GM18517 (cell line): ENCODE measurements around the gene MRGPRD.

ENCODE experiments used
- ATAC-seq: cut with Tn5 transposase; IDR thresholded peaks from one replicate; pipeline ENCODE4 v1.9.1; 2021; ENCODE audit warnings: mild to moderate bottlenecking, moderate library complexity; ENCODE audit not compliant: unreplicated experiment

Gene MRGPRD

DNA sequence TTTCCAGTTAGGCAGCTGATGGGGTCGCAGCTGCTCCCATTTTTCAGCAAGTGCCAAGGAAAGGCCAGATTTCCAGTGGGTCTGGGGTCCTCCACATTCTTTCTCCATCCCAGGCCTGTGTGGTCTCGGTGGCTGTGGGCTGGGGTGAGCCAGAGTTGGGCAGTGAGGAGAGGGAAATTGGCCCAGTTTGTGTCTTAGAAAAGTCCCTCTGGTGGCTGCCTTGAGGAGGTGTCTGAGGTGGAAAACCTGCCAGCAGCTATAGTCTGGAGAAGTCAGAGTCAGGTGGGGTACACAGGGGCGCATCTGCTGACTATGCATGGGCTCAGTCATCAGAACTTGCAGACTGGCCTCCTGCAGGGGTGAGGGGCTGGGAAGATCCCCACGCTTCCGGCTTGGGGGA, 30.5 kb downstream of the MRGPRD start:
- ATAC-seq: no peak

DNA sequence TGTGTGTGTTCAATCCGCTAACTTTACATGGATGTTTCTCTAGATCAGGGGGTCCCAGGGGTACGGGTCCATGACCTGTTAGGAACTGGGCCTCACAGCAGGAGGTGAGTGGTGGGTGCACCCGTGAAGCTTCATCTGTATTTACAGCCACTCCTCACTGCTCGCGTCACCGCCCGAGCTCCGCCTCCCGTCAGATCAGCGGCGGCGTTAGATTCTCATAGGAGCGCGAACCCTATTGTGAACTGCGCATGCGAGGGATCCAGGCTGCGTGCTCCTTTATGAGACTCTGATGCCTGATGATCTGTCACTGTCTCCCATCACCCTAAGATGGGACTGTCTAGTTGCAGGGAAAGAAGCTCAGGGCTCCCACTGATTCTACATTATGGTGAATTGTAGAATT, 31.9 kb downstream of the MRGPRD start:
- no peak for ATAC-seq

DNA sequence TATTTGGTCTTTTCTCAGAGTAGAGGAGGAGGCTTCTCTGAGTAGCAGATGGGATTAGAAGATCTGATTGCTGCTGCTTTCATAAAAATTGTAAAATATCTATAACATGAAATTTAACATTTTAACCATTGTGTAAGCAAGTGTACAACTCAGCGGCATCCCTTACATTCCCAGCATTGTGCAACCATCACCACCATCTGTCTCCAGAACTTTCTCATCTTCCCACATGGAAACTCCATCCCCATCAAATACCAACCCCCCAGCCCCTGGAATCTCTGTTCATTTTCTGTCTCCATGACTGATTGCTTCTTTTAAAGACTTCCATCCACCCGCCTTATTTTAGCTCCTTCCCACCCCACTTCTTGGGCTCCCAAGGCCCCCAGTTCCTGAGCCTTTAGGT, 32.3 kb downstream of the MRGPRD start:
- no peak for ATAC-seq

DNA sequence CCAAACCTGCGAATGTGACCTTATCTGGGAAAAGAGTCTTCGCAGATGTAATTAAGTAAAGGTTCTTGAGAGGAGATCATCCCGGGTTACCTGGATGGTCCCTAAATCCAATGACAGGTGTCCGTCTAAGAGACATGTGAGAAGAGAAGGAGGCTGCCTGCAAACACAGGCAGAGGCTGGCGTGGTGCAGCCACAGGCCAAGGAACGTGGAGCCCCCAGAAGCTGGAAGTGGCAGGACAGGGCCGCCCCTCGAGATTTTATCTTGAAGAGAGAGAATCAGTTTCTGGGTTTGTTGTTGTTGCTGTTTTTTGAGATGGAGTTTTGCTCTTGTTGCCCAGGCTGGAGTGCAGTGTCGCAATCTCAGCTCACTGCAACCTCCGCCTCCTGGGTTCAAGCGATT, 33.6 kb downstream of the MRGPRD start:
- ATAC-seq: no peak

DNA sequence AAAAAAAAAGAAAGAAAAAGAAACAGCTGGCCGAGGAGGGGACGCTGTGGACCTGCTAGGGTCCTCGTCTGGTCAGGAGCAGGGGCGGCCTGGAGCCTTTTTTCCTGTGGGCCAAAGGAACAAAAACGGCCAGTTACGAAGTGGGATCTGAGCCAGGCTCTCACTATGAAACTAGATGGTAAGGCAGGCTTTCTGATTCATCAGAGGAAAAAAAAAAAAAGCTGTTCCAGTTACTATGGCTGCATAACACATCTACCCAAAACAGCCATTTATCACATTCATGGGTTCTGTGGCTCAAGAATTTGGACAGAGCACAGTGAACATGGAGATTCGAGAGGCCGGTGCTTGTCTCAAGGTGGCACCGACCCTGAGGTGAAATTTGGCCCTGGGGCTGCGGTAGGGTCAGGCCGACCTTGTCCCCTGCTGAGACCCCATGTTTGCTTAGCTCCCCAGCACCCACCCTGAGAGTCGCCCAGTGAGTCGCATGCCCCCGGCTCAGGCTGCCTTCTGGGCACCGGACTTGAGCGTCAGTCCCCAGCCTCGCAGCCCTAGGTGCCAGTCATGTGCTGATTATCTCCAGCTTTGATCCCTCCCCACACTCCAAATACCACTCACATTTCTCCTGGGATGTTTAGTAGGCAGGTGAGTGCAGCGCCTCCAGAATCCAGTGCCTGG, 34.2 kb downstream of the MRGPRD start:
- no peak for ATAC-seq

DNA sequence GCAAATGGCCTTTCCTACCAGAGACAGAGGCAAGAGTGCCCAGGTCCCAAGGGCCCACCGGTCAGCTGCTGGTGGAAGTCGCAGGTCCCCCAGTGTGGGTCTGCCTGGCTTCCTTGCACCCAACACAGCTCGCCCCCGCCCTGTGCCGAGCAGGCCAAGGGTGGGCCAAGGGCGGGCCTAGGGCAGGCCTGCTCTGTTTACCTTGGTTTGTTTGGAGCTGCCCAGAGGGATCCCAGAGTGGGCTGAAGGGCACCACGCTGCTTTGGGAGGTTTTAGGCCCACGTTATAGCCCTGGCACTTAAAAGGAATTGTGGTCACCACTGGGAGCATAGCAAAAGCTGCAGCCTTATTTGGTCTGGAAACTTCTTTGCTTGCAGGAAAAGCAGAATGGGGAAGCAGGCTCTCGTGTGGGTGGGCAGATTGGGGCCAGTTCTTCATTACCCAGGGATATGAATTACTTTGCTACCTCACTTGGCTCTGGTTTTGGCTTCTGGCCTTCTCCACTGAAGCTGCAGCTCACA, 38.0 kb downstream of the MRGPRD start:
- ATAC-seq: no peak

DNA sequence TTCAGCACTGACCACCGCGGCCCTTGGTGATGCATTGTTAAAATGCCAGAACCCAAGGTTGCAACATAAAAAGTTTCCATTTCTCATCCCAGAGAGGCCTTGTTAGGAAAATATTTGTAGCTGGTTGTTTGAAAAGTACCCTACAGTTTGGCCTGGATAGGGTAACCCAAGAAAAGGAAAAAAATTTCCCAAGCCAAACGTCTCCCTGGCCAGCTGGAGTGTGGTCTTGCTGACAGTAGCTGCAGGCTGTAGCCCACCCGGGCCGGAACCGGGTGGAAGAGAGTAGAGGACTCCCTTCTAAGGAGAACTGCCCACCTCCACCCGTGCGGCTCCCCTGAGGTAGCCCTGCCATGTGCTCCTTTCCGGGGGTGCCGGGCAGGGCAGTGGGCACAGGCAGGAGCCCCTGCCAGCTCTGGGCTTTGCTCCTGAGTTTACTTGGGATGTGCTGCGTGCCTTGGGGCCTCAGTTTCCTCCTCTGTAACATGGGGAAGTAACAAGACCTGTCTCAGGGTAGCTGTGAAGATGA, 38.6 kb downstream of the MRGPRD start:
- ATAC-seq: no peak

DNA sequence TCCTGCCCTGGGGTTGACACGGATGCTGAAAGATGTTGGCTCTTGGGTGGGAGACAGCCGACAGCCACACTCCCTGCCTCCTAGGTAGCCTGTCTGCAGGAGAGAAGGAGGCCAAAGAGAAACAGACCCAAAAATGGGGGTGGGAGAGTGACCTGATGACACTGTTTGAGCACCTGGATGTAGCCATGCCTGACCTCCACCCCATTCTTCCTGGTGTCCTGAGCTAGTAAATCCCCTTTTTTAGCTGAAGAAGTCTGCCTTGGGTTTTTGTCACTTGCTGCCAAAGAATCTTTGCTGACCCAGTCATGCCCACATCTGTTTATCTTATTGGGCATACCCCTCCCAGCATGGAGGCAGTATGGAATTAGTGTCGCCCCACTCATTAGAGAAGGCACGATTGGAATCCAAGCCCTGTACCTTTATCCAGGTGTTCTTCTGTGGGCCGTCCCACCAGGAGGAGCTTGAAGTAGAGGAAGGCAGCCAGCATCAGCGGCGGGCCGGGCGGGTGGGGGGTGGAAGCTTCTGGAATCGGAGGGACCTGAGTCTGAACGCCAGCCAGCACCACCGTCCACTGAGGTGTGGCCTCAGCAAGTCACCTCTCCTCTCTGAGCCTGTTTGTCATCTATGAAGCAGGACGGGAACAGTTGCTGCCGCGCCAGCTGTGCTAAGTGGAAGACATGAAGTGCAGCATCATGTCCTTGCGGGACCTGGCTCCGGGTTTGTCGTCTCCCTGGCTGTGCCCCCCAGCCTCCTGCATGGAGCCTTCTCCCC, 39.3 kb downstream of the MRGPRD start:
- no peak for ATAC-seq

DNA sequence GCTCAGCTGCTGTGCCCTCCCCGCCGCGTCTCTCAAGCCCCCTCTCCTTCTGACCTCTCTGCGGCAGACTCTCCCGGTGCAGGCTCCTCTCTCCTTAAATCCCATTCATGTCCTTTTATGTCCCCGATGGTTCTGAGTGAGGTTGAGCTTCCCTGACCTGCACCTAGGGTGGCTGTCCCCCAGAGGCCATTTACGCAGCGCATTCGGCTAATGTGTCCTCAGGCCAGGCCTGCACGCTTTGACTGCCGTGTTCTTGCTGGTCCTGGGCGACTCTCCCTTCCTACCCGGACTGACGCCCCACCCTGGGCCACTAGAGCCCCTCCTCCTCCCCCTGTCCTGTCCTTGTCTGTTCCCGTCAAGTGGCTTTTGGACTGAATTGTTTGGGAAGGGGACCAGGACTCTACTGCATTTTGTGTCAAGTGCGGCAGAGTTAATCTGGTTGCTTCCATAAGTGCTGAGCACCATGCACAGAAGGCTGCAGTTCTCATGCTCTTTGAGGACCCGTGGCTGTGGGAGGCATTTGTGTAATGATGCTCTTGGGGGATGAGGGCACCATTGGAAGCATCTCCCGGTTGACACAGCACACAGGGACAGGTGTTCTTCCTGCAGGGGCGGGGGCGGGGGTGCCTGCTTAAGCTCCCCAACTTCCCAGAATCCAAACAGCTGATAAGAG, 40.0 kb downstream of the MRGPRD start:
- ATAC-seq: no peak

DNA sequence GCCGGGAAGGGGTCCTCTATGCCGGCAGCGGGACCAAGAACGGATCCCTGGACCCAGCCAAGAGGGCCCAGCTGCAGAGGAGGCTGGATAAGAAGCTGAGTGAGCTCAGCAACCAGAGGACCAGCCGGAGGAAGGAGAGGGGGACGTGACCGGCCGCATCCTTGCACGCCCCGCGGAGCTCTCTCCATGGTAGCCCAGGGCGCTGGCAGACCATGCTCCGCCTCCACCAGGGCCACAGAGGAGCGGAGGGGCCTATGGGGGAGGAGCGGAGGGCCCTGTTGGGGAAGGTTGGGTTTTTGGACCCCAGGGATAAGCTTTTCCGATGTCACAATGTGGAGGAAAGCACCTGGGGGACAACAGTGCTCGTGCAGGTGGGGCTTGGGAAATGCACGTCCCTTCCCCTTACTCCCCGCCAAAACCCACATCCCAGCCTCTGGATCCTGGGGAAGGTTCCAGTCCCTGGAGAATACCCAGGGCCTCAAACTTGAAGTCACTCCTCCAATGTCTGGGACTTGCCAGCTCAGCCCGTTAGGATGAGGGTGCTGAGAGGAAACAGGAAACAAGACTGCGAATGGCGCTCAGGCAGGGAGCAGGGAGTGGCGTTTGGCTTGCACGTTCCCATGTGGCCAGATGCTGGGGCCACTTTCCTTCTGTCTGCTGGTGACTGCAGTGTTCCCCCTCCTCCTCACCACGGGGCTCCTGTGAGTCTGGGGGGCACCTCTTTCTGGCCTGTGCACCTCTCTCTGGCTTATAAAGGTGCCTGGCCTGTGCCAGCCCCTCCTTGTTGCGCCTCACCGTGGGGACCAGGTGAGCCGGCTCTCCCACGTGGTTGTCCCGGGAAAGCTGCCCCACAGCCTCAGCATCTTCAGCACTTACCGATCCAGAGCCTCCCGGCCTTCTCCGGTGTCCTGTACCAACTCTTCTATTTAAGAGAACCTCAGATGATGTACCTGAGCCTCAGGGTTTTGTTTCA, 40.9 kb downstream of the MRGPRD start:
- no peak for ATAC-seq

DNA sequence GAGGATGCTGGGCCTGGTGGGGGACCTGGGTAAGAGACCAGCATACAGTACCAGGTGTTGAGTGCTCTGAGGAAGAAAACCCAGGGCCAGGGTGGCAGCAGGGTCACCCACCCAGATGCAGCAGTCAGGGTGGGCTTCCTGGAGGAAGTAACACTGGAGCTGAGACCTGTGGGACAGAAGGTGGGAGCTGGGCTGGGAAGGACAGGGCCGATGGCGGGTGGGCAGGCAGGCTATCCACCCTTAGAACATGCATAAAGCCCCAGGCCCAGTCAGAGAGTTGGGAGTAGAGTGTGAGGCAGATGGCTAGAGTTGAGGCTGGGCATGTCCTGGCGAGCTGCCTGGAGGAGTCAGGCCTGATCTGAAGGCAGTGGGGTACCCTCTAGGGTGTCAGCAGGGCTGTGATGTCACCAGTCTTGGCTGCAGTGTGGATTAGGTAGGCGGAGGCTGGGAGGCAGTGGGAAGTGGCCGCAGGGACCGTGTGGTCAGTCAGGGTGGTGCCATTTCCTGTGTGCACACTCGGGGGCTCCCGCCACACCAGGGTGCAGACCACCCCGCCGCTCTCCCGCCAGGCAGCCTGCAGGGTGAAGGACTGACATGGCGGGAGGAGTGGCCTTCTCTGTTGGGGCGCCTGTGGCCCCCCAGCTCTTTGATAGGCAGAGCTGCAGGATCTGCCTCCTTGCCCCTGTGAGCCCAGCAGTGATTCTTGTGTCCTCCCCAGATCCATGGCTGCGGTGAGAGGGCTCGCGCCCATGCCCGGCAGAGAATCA, 41.8 kb downstream of the MRGPRD start:
- no peak for ATAC-seq

DNA sequence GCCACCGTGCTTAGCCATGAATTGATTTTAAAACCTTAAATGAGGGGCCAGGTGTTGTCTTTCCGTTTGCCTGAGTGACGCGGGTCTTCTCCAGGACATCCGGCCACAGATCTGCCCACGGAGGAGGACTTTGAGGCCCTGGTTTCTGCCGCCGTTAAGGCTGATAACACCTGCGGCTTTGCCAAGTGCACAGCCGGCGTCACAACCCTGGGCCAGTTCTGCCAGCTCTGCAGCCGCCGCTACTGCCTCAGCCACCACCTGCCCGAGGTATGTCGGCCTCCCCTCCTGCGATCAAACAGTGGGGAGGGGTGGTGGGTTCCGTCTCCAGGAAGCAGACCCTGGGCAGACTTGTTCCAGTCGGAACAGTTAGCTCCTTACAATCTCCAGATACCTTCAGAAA, 42.7 kb downstream of the MRGPRD start:
- ATAC-seq: no peak

DNA sequence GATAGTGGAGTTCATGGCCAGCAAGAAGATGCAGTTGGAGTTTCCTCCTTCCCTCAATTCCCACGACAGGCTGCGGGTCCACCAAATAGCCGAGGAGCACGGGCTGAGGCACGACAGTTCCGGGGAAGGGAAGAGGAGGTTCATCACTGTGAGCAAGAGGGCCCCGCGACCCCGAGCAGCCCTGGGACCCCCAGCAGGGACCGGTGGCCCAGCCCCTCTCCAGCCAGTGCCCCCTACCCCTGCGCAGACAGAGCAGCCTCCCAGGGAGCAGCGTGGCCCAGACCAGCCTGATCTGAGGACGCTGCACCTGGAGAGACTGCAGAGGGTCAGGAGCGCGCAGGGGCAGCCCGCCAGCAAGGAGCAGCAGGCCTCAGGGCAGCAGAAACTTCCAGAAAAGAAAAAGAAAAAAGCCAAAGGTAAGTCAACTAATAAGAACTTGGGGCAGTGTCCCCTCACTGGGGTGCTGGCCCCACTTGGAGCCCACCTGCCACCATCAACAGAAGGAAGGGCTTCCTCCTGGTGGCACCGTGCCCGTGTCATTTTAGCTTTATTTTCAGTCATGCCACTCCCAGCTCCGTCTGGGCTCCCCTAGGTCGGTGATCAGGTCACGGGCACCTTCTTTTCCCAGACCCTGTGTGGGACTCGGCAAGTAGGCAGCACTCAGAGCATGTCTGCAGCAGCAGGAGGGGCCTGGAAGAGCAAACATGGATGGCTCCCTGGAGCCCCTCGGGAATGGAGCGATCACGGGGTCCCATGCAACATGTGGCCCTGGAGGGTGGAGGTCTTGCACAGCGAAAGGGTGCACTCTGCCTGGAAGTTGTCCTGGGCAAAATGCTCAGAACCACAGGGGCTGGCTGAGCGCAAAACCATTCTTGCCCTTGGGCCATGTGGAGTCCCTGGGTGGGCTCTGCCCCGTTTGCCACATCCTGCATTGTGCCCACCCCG, 43.8 kb downstream of the MRGPRD start:
- no peak for ATAC-seq

DNA sequence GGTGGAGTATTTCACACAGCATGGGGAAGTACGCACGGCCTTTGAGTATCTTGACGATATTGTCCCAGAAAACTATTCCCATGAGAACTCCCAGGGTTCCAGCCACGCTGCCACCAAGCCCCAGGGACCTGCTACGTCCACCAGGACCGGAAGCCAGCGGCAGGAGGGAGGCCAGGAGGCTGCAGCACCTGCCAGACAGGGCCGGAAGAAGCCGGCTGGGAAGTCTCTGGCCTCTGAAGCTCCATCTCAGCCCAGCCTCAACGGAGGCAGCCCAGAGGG, 44.5 kb downstream of the MRGPRD start:
- ATAC-seq: no peak

DNA sequence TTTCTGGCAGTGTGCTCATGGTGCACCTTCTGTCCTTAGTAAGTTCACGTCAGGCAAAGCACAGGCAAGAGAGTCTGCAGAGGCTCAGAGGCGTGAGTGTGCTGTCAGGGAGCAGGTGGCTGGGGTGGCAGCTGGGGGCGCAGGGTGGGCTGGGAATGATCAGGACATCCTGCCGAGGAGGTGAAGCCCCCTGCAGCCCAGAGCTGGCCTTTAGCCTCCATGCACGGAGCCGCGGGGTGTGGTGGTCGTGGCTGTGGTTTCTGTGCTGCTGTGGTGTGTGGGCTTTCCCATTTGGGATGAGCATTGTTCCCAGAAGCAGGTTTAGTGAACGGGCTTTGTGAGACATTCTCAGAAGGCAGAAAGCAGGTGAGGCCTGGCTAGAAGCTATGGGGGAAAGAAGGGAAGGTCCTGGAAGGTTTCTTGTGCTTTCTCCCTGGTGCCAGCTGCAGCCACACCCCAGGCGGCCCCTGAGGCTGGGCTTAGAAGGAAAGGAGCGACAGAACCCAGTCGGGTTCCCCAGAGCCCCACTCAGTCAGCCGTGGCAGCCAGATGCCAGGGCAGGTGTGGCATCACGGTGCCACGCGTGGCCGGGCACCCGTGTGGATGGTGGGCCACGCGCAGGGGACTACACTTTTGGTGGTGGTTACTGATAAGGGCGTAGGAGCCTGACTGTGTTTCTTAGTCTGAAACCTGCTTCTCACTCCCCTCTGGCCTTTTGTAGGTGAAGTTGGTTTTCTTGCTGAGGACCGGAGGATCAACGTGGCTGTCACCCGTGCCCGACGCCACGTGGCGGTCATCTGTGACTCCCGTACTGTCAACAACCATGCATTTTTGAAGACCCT, 45.0 kb downstream of the MRGPRD start:
- ATAC-seq: no peak

DNA sequence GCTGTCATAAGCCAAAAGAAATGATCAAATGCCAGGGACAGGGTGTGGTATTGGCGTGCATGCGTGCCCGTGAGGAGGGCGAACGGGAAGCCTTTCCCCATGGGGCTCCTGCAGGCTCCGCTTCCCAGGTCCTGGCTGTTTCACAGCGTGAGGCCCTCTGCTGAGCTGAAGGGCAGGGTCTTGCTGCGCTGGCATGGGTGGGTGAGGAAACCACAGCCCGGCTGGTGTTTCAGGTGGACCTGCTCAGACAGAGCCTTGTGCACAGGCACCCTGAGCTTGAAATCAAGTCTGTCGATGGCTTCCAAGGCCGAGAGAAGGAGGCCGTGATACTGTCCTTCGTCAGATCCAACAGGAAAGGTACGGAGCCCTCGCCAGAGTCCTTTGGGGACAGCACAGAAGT, 45.7 kb downstream of the MRGPRD start:
- ATAC-seq: no peak

DNA sequence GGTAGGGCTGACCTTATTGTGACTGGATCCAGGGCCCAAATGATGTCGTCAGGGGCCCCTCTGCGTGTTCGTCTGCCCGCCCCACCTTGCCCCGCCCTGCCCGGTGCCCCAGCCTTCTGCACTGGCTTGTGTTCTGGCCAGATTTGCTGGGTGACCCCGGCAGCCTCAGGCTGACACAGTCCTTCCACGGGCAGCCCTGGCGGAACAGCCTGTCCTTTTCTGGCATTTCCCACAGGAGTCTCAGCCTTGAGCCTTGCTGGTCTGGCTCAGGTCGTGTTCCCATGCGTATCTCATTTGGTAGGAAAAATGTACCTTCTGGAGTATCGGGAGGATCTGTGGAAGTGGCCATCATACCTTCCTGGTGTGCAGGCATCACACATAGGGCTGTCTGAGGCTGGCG, 46.1 kb downstream of the MRGPRD start:
- no peak for ATAC-seq

DNA sequence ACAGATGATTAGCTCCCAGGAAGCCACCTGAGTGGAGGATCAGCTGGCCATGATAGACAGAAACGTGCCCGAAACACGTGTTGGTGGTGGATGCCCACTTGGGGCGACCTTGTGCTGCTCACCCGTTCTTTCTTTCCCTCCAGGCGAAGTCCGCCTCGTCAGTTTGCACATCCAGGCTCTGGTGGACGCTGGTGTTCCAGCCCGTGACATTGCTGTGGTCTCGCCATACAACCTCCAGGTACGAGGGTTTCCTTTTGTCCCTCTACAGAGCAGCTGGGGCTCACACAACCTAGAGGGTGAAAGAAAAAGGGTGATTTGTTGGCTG, 46.5 kb downstream of the MRGPRD start:
- no peak for ATAC-seq
